Ovary (tissue), 9 donors: ENCODE measurements around the gene ASB1. TPM values are rescaled to one million over a fixed set of nuclear protein-coding genes. Genes with fewer than 3 reads are reported as not detected.

ENCODE experiments used
- DNase-seq, 5 donors: peaks; one replicate each; pipeline ENCODE4 v3.0.0-alpha.2; 2019 to 2020
- H3K27ac ChIP-seq, 2 donors: fragments of 200-600 bp; one replicate each; pipeline versions ENCODE4 v1.5.1 to v1.8.0; 2019 to 2022
- H3K27me3 ChIP-seq: fragments of 200-600 bp; one replicate; pipeline ENCODE4 v1.8.0; 2022
- H3K36me3 ChIP-seq: fragments of 200-600 bp; sonication (generic); one replicate; pipeline ENCODE4 v1.5.1; 2019
- H3K4me1 ChIP-seq: one replicate; pipeline ENCODE4 v1.8.1; 2013; ENCODE audit warnings: mild to moderate bottlenecking, moderate library complexity; ENCODE audit not compliant: insufficient read depth
- H3K4me3 ChIP-seq: fragments of 200-600 bp; sonication (generic); one replicate; pipeline ENCODE4 v1.5.1; 2017
- H3K9me3 ChIP-seq, 2 donors: fragments of 200-600 bp in 1 of 2; sonication (generic) in 1 of 2; one replicate each; pipeline versions ENCODE4 v1.5.1 to v1.8.1; 2013 to 2019; ENCODE audit warnings: mild to moderate bottlenecking in 1 of 2, moderate library complexity in 1 of 2
- CTCF ChIP-seq, 3 donors: fragments of 450-650 bp in 2 of 3; fragments of 200-600 bp in 1 of 3; IDR thresholded peaks; one replicate each; pipeline versions ENCODE4 v1.5.1 to v1.8.0; 2016 to 2022; ENCODE audit warnings: antibody characterized with exemption in 3 of 3, mild to moderate bottlenecking in 1 of 3
- EP300 ChIP-seq: sonication (generic); formaldehyde crosslinking; IDR thresholded peaks from one replicate; pipeline ENCODE4 v1.6.1; 2017; ENCODE audit warnings: antibody characterized with exemption
- POLR2A ChIP-seq: fragments of 450-650 bp; IDR thresholded peaks from one replicate; pipeline ENCODE4 v1.6.1; 2017; ENCODE audit warnings: antibody characterized with exemption, mild to moderate bottlenecking, moderate library complexity
- WGBS, 3 donors: extraction: QIAGEN DNeasy Blood & Tissue Kit in 1 of 3; methylation state at CpG; one replicate each; pipeline versions ENCODE4 v1.1.5 to v1.1.7; 2013 to 2017; 5-methylcytosine and 5-hydroxymethylcytosine counted together
- intact Hi-C, 4 donors: fragments of 100-400 bp; cut with DNase I; formaldehyde crosslinking; loops; one replicate each; pipeline versions ENCODE4 v1.11.0 to v1.15.1; 2022 to 2023
- polyA plus RNA-seq, 2 donors: library from polyadenylated mRNA; stranded (reverse); fragments of 200-250 nt in 1 of 2; fragments of 350-450 nt in 1 of 2; fragmentation: Illumina TruSeq in 1 of 2; extraction: RNeasy Lipid Tissue Mini Kit (QIAGEN cat#74804) in 1 of 2; gene quantifications; one replicate each; pipeline ENCODE4 v1.2.3, GENCODE V29; 2013 to 2014
- total RNA-seq, 7 donors: library from RNA; depleted of rRNA in 2 of 7; stranded (reverse); fragments of >200 nt in 2 of 7; fragmentation: NEBNext Ultra II Directional in 3 of 7; extraction: Animal tissue kit (Norgen Biotek cat#: 25700) in 3 of 7; gene quantifications; one replicate each; pipeline versions ENCODE4 v1.1.0 to v1.2.4, GENCODE V29; 2016 to 2023
- donor health status: DM: no; HTN: no; CAD: no; lungs with moderate emphysema.
- donor health status: DM: no; HTN: no; CAD: no.
- donor health status: Bipolar disorder and iron deficiency.
- donor health status: DM: yes; HTN: yes; CAD: no.
- donor health status: DM: no; HTN: no; CAD: no.
- donor health status: DM: yes; HTN: yes; CAD: no.

The ASB1 gene
- total and polyA plus RNA-seq, 9 donors = 9.3 to 34.0 (median 29.6) TPM

GRCh38 chr2:238383743-238384380 is 42.9 kb upstream of the ASB1 start:
- WGBS, 3 donors = 94 to 97% (median 97%) methylated on average over 7 of the region's 7 CpGs
- no peak for TF ChIP-seq POLR2A
- no peak for TF ChIP-seq EP300
- TF ChIP-seq CTCF (IDR thresholded peaks at IDR 0.05) = no peak
- Histone ChIP-seq H3K27me3 (no peaks in the 10 kb centered on the region), H3K9me3 (no peaks in the 10 kb centered on the region), H3K4me3 (no peak overlapping the region), H3K36me3 (no peaks in the 10 kb centered on the region), H3K27ac (no peak overlapping the region), H3K4me1 (no peaks in the 10 kb centered on the region)
- no peak for DNase-seq
- intact Hi-C loops = no loop called here

DNA sequence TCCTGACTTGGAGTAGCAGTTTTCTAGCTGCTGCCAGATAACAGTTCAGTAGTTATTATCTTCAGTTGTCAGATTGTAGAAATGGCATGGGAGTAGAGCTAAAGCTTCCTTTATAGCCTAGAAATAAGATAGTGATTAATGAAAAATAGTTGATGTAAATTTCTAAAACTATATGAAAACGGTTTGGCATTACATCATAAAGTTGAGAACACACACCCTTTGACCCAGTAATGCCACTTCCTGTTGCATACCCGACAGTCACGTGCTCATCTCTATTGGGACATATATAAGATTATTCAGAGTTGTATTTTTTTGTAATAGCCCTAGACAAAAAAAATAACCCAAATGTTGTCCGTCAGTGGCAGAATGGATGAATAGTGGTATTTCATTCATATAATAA is 39.4 kb upstream of the ASB1 start:
- H3K4me1 ChIP-seq = no peaks in the 10 kb centered on the region
- H3K27me3 ChIP-seq = no peaks in the 10 kb centered on the region
- intact Hi-C loops = no loop called here
- H3K9me3 ChIP-seq = no peaks in the 10 kb centered on the region
- H3K4me3 ChIP-seq = no peak overlapping the region
- TF ChIP-seq CTCF (IDR thresholded peaks at IDR 0.05) (no peak), EP300 (no peak), POLR2A (no peak)
- no peak overlapping the region for H3K27ac ChIP-seq
- no peaks in the 10 kb centered on the region for H3K36me3 ChIP-seq
- no peak for DNase-seq
- 62 to 68% (median 65%) methylated on average over 4 of the region's 4 CpGs for WGBS, 3 donors

- Histone ChIP-seq H3K9me3 (no peaks in the 10 kb centered on the region), H3K4me1 (no peaks in the 10 kb centered on the region), H3K27ac (no peak overlapping the region), H3K4me3 (no peak overlapping the region), H3K27me3 (no peaks in the 10 kb centered on the region), H3K36me3 (no peaks in the 10 kb centered on the region)
- no peak for DNase-seq
- WGBS, 3 donors = 69 to 80% (median 78%) methylated on average over 8 of the region's 8 CpGs
- intact Hi-C loops = no loop called here
- TF ChIP-seq EP300 (no peak), POLR2A (no peak), CTCF (IDR thresholded peaks at IDR 0.05) (no peak)
Measured at GRCh38 chr2:238388794-238389193, 37.9 kb upstream of the ASB1 start.

DNA sequence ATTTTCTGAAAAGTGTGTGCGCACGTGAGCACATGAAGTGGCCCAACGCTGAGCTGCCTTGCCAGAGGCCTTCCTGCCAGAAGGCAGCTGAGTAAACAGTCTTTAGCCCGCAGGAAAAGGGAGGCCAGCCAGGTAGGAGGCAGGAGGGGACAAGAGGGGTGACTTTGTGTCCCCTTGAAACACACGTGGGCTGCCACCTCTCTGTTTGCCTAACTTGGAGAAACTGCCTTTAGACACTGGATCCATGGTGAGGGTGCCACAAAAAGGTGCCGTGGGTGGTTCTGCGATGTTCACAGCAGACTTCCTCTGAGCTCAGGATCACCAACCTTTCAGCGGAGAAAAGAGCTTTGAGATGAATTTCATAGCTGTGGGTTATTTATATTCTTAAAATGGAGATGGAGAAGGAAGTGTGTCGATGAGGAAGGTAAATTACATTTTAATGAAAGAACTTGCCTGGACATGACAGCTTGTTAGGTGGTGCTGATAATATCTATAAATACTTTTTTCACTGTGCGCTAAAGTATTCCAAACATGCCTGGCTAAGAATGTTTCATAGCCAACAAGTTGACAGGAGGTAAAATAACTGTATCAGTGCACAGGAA is 36.6 kb upstream of the ASB1 start:
- H3K4me1 ChIP-seq = no peaks in the 10 kb centered on the region
- H3K4me3 ChIP-seq = no peak overlapping the region
- 79 to 81% (median 80%) methylated on average over 10 of the region's 10 CpGs for WGBS, 3 donors
- no peak for DNase-seq
- H3K36me3 ChIP-seq = no peaks in the 10 kb centered on the region
- no peaks in the 10 kb centered on the region for H3K9me3 ChIP-seq
- H3K27ac ChIP-seq = no peak overlapping the region
- TF ChIP-seq CTCF (IDR thresholded peaks at IDR 0.05) = no peak
- no peak for TF ChIP-seq POLR2A
- no peak for TF ChIP-seq EP300
- no peaks in the 10 kb centered on the region for H3K27me3 ChIP-seq
- intact Hi-C loops = no loop called here
